ENCODE measurements around the gene PFDN6.
A peak's percentile ranks its signal among the peaks of the same experiment; 100 is the strongest.

PFDN6 gene

GRCh38 chr6:33317669-33318425 lies 28.4 kb downstream of the PFDN6 start, which contains the start of gene ZBTB22:
Gene ZBTB22 (minus strand): TSS chr6:33317744. CDS start chr6:33316916, 828 bp downstream.
- DNase-seq, result peak; percentile 97

GRCh38 chr6:33318426-33319073 lies 29.1 kb downstream of the PFDN6 start:
- no peak for DNase-seq

GRCh38 chr6:33319939-33320314 lies 30.5 kb downstream of the PFDN6 start:
- DNase-seq, result no peak

- DNase-seq, result no peak
These were observed 31.1 kb downstream of the PFDN6 start for GRCh38 chr6:33320315-33321181.

GRCh38 chr6:33321227-33321626 lies 31.8 kb downstream of the PFDN6 start:
- no peak for DNase-seq

GRCh38 chr6:33323623-33323948 lies 34.2 kb downstream of the PFDN6 start:
- no peak for DNase-seq

GRCh38 chr6:33324125-33324524 lies 34.7 kb downstream of the PFDN6 start:
- no peak for DNase-seq

- DNase-seq, result no peak
These were observed 39.7 kb downstream of the PFDN6 start for GRCh38 chr6:33329058-33329457.

- no peak for DNase-seq
These were observed 41.3 kb downstream of the PFDN6 start for GRCh38 chr6:33330736-33331135.

- DNase-seq, result no peak
These were observed 44.3 kb downstream of the PFDN6 start for GRCh38 chr6:33333666-33334065.

GRCh38 chr6:33335916-33336315 lies 46.5 kb downstream of the PFDN6 start:
- DNase-seq, result no peak

- DNase-seq, result no peak
These were observed 47.1 kb downstream of the PFDN6 start for GRCh38 chr6:33336495-33336894.

- no peak for DNase-seq
These were observed 49.8 kb downstream of the PFDN6 start for GRCh38 chr6:33339193-33339592.
